ENCODE data around the gene EIF4E3. TPM values are rescaled to one million over a fixed set of nuclear protein-coding genes. Genes with fewer than 3 reads are reported as not detected.

EIF4E3 gene
- polyA plus RNA-seq, 3 donors = 35.6 to 111 (median 58.6) TPM

DNA sequence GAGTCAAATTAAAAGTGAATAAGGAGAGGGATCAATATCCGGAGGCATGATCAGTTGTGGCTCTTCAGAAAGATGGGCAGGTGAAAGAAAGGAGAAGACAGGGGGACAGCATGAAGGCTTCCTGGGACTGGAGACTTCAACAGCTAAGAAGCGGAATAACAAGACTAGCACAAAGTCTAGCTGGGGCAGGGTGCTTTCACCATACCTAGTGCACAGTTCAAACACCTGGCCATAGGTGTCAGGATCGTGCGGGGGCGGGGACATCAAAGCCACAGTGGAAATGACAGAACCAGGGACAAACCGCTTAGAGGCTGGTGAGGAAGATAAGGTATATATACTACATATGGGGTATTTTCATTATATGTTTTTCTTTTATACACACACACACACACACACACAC, 75.4 kb downstream of the EIF4E3 start:
- Mint-ChIP-seq H3K9me3 (peaks cover 0 to 2% (median 0%) of the 10 kb centered on the region in 7 donors), H3K4me3 (no peak overlapping the region), H3K27me3 (ENCODE audit: low read depth in 3 of 3) (peaks cover 0 to 3% (median 1%) of the 10 kb centered on the region in 3 donors), H3K27ac (no peak overlapping the region), H3K36me3 (peaks cover 0 to 2% of the 10 kb centered on the region in 2 donors), H3K4me1 (peaks cover 26% of the 10 kb centered on the region)
- Histone ChIP-seq H2AFZ (ENCODE audit: insufficient read depth, low read depth, low read length, poor library complexity, severe bottlenecking) (no peak overlapping the region), H3K27me3 (ENCODE audit: control insufficient read depth in 2 of 2, insufficient read depth in 2 of 2, low read length in 2 of 2) (no peaks in the 10 kb centered on the region), H3K27ac (ENCODE audit: low read depth in 1 of 2, low read length in 2 of 2) (no peak overlapping the region), H3K79me2 (ENCODE audit: insufficient read depth, low read length) (no peaks in the 10 kb centered on the region), H3K9me3 (replicated peaks in 1 of 2; ENCODE audit: control insufficient read depth in 1 of 2, insufficient read depth in 1 of 2, low read length in 2 of 2) (no peaks in the 10 kb centered on the region), H3K4me3 (replicated peaks in 1 of 3; ENCODE audit: low read depth in 2 of 3, low read length in 3 of 3) (no peak overlapping the region), H3K4me2 (replicated peaks; ENCODE audit: extremely low read depth, low read length, poor library complexity, severe bottlenecking) (no peak overlapping the region), H4K20me1 (ENCODE audit: insufficient read depth, low read length) (no peaks in the 10 kb centered on the region), H3K4me1 (ENCODE audit: control insufficient read depth in 1 of 2, insufficient read depth in 2 of 2, low read length in 2 of 2) (peaks cover 5 to 6% of the 10 kb centered on the region in 2 donors), H3K9ac (ENCODE audit: insufficient read depth, low read length, poor library complexity, severe bottlenecking) (no peak overlapping the region), H3K36me3 (replicated peaks in 1 of 2; ENCODE audit: control insufficient read depth in 1 of 2, insufficient read depth in 2 of 2, low read length in 2 of 2) (no peaks in the 10 kb centered on the region)
- DNase-seq = no peak
- WGBS (ENCODE audit: insufficient coverage) = 90% methylated on average over 2 of the region's 6 CpGs
- intact Hi-C loops (cut with micrococcal nuclease) = loop anchor here (5.0 to 10.0 kb wide), 3 partner anchors 55 to 1105 kb away; no protein-coding TSS in a partner anchor
- TF ChIP-seq, protein P1, sequence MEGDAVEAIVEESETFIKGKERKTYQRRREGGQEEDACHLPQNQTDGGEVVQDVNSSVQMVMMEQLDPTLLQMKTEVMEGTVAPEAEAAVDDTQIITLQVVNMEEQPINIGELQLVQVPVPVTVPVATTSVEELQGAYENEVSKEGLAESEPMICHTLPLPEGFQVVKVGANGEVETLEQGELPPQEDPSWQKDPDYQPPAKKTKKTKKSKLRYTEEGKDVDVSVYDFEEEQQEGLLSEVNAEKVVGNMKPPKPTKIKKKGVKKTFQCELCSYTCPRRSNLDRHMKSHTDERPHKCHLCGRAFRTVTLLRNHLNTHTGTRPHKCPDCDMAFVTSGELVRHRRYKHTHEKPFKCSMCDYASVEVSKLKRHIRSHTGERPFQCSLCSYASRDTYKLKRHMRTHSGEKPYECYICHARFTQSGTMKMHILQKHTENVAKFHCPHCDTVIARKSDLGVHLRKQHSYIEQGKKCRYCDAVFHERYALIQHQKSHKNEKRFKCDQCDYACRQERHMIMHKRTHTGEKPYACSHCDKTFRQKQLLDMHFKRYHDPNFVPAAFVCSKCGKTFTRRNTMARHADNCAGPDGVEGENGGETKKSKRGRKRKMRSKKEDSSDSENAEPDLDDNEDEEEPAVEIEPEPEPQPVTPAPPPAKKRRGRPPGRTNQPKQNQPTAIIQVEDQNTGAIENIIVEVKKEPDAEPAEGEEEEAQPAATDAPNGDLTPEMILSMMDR (IDR thresholded peaks at IDR 0.05) = no peak

DNA sequence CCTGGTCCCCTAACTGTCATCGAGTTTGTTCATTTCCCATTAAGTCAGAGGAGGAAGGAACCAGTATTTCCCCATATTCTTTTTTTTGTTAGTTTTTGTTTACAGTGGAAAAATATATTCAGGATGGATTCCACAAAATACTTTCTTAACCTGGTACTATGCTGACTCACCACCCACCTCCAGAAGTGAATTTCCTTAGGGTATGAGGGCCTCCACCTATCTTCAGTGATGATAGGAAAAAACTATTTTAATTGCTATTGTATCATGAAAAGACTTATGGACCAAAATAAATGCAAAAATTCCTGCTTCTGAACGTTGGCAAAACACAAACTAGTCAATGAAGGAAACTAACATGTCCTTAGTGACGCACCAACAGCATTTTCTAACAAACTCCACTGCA, 77.5 kb downstream of the EIF4E3 start:
- WGBS (ENCODE audit: insufficient coverage) = 100% methylated on average over 1 of the region's 3 CpGs
- H3K36me3 Mint-ChIP-seq = peaks cover 0 to 2% of the 10 kb centered on the region in 2 donors
- peaks cover 21% of the 10 kb centered on the region for H3K4me1 Mint-ChIP-seq
- H2AFZ ChIP-seq (ENCODE audit: insufficient read depth, low read depth, low read length, poor library complexity, severe bottlenecking) = no peak overlapping the region
- H3K4me1 ChIP-seq (ENCODE audit: control insufficient read depth in 1 of 2, insufficient read depth in 2 of 2, low read length in 2 of 2) = peaks cover 5 to 6% of the 10 kb centered on the region in 2 donors
- no peak overlapping the region for H3K9ac ChIP-seq (ENCODE audit: insufficient read depth, low read length, poor library complexity, severe bottlenecking)
- TF ChIP-seq, protein P1 (IDR thresholded peaks at IDR 0.05) = no peak
- no peak for DNase-seq
- no peak overlapping the region for H3K4me3 ChIP-seq (replicated peaks in 1 of 3; ENCODE audit: low read depth in 2 of 3, low read length in 3 of 3)
- intact Hi-C loops (cut with micrococcal nuclease) = loop anchor here in 1 of 2 donors (10.0 kb wide), 1 partner anchor 53 kb away; no protein-coding TSS in a partner anchor
- no peak overlapping the region for H3K4me2 ChIP-seq (replicated peaks; ENCODE audit: extremely low read depth, low read length, poor library complexity, severe bottlenecking)
- H3K4me3 Mint-ChIP-seq = no peak overlapping the region
- H3K36me3 ChIP-seq (replicated peaks in 1 of 2; ENCODE audit: control insufficient read depth in 1 of 2, insufficient read depth in 2 of 2, low read length in 2 of 2) = no peaks in the 10 kb centered on the region
- no peaks in the 10 kb centered on the region for H3K79me2 ChIP-seq (ENCODE audit: insufficient read depth, low read length)
- no peaks in the 10 kb centered on the region for H3K27me3 ChIP-seq (ENCODE audit: control insufficient read depth in 2 of 2, insufficient read depth in 2 of 2, low read length in 2 of 2)
- H3K27ac Mint-ChIP-seq = no peak overlapping the region
- H3K9me3 ChIP-seq (replicated peaks in 1 of 2; ENCODE audit: control insufficient read depth in 1 of 2, insufficient read depth in 1 of 2, low read length in 2 of 2) = no peaks in the 10 kb centered on the region
- H3K27ac ChIP-seq (ENCODE audit: low read depth in 1 of 2, low read length in 2 of 2) = no peak overlapping the region
- peaks cover 0 to 3% (median 0%) of the 10 kb centered on the region in 7 donors for H3K9me3 Mint-ChIP-seq
- H3K27me3 Mint-ChIP-seq (ENCODE audit: low read depth in 3 of 3) = peaks cover 0 to 3% (median 1%) of the 10 kb centered on the region in 3 donors
- no peaks in the 10 kb centered on the region for H4K20me1 ChIP-seq (ENCODE audit: insufficient read depth, low read length)
